ENCODE data around the gene CA14.
"Not testable (repeated sequence)": the region's sequence is repeated elsewhere in the genome, so short reads cannot be mapped to it uniquely, and the experiment has no call there.

The CA14 gene

DNA sequence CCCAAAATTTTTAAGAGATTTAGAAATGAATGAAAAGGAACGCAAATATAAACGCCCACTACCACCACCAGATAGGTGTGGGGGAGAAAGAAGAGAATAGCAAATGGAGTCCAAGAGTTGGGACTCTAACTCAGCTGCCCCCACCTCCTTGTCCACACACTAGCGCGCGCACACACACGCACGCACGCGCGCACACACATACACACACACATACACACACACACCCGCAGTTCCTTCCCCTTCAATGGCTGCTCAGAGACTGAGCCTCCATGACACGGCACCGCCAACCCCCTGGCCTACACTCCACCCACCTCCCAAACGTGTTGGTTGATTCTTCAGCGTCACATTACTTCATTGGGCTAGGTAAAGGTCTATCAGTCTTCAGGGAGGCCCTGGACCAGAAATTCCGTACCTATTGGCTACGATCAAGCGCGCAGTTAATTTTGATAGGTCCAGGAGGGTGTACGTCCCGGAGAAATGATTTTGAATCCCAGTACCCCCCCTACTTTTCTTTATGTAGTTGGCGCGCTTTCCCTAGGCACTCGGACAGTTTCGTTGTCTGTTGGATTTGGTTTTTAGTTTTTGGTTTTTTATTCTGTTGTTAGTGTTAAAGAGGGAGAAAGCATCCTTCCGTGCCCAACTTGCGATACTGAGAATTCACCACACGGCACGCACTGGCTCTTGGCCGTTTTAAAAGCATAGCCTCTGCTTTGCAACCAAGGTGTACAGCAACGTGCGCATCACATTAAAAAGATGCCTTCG, 21.5 kb upstream of the CA14 start, which contains the start of gene ANP32E:
Gene ANP32E, minus strand, starts transcription at position 261 of the 762 bp plus-strand sequence. CDS start 326 bp downstream, outside the sequence.
- peak; percentile 100 for DNase-seq

DNA sequence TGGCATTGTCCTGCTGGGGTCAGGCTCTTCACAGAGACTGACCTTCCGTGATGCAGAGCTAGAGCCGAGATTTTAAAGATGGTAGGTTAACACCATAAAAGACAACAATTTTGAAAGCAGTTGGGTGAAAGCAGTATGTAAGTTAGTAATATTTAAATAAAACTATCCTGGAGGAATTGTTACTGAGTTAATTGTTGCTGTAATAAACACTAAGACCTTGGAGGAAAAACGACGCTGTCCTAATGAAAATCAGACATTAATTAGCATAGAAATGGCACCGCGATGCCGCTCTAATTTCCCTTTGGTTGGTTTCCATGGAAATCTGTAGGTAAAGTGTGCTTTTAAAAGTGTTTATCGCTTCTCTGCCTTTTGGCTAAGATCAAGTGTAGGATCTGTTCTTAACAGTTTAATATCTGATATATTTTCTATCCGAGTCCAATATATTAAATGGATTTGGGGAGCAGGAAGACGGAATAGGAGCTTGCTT, 20.9 kb upstream of the CA14 start:
- no peak for DNase-seq

- not testable (repeated sequence) for DNase-seq
Measured at GRCh38 chr1:150237176-150237575, 20.4 kb upstream of the CA14 start.

DNA sequence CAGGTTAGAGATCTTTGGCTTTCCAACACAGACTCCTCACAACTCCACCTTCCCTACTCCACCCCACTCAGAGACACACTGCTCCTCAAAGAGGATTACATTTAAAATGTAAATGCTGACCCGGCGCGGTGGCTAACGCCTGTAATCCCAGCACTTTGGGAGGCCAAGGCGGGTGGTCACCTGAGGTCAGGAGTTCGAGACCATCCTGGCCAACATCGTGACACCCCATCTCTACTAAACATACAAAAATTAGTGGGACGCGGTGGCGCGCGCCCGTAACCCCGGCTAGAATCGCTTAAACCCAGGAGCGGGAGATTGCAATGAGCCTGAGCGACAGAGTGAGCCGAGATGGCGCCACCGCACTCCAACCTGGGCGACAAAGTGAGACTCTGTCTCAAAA, 19.8 kb upstream of the CA14 start:
- no peak for DNase-seq

- no peak for DNase-seq
Measured at GRCh38 chr1:150243003-150243402, 14.6 kb upstream of the CA14 start.

GRCh38 chr1:150249936-150250335, 7.6 kb upstream of the CA14 start:
- DNase-seq: no peak

- DNase-seq: no peak
Measured at GRCh38 chr1:150256198-150256553, 1.4 kb upstream of the CA14 start.

DNA sequence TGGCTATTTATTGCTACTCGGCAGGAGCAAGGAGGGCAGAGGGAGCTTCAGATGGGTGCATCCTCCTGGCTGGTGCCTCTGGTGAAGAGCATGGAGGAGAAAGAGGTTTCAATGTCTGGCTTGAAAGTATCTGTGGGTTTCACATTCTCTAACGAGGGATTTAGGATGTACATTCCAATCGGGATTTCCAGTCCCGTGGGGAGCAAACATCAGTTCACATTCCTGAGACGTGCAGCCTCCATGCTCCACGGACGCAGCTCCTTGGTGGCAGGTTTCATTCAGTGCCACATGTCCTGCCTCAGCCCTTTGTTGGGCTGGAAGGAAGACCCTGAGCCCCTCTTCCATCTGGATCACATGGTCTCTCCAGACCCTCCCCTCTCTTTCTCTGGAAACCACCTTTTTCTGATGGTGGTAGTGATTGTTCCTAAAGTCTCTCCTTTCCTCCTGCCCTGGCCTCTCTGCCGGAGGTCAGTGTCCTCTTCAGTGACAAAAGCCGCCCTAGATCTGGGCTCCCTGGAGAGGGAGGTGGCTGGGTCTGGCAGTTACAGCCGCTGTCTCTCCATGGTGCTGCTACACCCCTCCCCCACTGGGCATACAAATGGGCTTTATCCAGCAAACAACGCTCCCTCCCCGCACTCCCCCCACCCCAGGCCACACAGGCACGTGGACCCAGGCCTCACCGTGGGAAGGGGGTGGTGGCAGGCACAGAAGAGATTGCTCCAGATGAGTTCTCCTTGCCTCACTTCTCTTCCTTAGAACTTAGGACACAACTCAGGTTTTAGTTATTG, 826 bp upstream of the CA14 start:
- peak; percentile 77 for DNase-seq

GRCh38 chr1:150259217-150259616, 1.6 kb downstream of the CA14 start:
- DNase-seq: no peak

DNA sequence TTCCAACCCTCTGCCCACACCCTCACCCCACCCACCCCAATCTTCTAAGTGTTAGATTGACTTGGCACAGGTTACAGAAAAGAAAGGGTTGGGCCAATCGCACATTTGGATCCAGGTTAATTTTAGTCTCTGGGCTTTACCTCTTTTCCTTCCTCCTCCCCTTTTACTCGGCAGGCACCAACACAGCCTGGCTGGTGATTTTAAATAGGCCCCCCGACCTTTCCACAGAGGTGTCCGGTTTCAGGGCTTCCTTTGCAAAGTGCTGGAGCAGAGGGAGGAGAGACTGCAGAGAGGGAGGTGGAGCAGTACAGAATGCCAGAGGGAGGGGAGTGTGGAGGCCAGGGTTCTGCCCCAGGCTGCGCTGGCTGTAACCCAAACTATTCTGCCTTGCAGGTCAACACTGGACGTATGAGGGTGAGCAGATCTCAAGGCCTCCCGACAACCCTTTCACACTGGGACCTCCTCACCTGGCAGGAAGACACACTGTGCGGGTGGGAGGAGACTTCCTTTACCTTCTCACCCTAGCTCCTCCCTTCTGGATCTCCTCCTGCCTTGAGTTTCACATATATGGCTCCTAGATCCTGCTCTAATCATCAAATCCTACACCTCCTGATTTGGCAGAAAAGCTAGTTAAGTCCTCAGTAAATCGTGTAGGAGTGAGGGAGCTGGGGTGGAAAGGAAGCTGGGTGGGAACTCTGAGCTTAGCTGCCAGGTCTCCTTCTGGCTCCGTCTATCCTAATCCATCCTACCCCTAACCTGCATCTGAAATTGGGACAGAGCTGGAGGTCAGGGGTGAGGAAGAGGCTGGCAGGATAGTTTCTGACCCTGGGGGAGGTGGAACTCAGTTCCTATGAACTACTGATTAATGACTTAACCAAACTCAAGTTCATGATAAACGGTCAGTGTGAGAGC, 2.4 kb downstream of the CA14 start:
- DNase-seq: no peak

DNA sequence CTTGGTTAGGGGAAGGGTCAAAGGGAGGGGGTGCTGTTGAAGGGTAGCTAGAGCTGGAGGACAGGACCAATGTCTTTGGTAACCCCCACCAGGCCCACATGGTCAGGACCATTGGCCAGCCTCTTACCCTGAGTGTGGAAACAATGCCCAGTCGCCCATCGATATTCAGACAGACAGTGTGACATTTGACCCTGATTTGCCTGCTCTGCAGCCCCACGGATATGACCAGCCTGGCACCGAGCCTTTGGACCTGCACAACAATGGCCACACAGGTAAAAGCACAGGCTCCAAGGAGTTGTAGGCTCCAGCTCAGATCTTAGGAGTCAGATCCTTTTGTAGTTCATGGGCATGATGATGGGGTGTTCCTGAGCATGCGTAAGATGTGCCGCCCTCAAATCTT, 3.8 kb downstream of the CA14 start:
- no peak for DNase-seq

DNA sequence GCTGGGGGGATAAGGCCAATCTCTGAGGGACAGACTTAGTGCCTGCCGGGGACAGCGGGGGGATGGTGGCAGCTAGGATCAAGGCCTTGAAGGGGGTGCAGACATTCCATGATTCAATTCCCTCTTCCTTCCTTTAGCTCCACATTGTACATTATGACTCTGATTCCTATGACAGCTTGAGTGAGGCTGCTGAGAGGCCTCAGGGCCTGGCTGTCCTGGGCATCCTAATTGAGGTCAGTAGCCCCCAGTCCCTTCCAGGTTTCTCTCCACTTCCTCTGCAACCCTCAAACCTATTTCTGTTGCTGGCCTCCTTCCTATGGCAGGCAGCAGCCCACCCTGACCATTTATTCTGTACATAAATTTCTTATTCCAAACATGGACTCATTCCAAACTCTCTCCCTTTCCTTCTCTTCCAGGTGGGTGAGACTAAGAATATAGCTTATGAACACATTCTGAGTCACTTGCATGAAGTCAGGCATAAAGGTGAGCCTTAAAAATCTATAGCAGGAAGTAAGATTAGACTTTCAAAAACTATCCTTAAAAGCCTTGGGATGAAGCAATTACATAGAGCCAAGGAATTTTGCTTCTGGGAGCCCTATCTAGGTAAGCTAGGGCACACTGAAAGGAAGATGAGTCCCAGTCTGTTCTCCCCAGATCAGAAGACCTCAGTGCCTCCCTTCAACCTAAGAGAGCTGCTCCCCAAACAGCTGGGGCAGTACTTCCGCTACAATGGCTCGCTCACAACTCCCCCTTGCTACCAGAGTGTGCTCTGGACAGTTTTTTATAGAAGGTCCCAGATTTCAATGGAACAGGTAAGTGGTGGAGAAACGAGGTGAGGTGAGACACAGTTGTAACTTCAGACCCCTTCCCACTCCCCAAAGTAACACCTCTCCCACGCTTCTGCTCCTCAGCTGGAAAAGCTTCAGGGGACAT, 5.1 kb downstream of the CA14 start:
- no peak for DNase-seq

DNA sequence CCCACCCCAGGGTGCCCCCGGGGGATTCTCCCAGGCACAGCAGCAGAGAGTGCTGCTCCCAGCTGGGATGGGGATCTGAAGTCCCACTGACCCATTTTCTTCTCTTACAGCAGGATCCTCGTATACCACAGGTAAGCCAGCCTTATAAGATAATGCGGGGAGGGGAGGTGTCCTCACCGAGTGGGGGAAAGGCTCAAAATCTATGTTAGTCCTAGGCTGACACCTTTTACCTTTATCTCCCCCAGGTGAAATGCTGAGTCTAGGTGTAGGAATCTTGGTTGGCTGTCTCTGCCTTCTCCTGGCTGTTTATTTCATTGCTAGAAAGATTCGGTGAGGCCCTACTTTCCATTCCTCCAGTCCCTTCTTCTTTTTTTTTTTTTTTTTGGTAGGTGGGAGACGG, 6.0 kb downstream of the CA14 start:
- no peak for DNase-seq

DNA sequence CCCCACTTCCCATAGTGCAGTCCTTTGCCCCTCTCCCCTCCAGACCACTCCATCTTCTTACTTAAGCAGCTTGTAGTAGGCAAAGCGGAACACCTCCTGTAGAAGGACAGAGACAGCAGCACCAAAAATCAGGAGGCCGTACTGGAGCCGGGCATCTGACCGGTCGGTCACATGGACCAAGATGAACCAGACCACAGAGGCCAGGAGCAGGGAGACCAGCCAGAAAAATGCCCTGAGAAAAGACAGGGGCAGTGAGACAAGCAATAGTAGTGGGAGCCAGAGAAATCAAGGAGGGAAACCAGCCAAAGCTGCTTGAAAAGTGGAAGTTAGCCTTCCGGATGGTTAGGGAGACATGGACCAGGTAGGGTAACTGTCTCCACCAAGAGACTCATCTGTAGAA, 10.3 kb downstream of the CA14 start:
- DNase-seq: no peak

GRCh38 chr1:150268340-150268704, 10.7 kb downstream of the CA14 start:
- DNase-seq: no peak

- peak; percentile 98 for DNase-seq
Measured at GRCh38 chr1:150268705-150269403, 11.3 kb downstream of the CA14 start, which contains the start of gene APH1A. Gene APH1A (minus strand): TSS chr1:150269016. CDS start chr1:150268810, 206 bp downstream.

- DNase-seq: no peak
Measured at GRCh38 chr1:150269451-150269850, 11.9 kb downstream of the CA14 start.

- DNase-seq: no peak
Measured at GRCh38 chr1:150271291-150271959, 13.9 kb downstream of the CA14 start.

- no peak for DNase-seq
Measured at GRCh38 chr1:150273311-150273710, 15.7 kb downstream of the CA14 start.

DNA sequence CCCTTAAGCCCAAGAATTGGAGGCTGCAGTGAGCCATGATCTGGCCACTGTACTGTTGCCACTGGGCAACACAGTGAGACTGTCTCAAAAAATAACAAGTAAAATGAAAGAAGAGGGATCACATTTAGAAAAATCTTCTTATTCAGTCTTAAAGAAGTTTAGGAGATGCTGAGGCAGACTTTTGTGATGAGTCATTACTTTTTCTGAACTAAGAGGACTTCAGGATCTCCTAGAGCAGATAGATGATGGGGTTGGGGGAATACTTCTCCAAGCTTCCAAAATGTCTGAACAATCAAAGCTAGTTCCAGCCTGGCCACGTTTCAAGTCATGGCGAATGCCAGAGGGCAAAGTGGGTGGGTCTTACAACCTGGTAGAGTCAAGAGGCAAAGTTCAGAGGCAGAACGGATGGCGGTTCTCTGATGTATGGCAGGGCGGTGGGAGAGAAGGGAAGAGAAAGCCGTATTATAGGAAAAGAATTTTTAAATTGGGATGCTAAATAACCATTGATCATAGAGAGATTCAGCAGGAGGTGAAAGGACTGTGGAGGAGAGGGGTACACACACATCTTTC, 22.6 kb downstream of the CA14 start:
- DNase-seq: no peak

Data from fibroblast of skin of scalp (primary cell).